WERI-Rb-1 (cell line): ENCODE results near the gene FURIN.
"Not testable (repeated sequence)": the region's sequence is repeated elsewhere in the genome, so short reads cannot be mapped to it uniquely, and the experiment has no call there.

ENCODE experiments used
- DNase-seq: peaks from one replicate; pipeline ENCODE4 v3.0.0-alpha.2; 2020
- H3K27ac ChIP-seq: fragments of 250-450 bp; sonication (Bioruptor Pico); 2 replicates; pipeline ENCODE4 v1.5.1; 2020; ENCODE audit warnings: mild to moderate bottlenecking, moderate library complexity
- H3K27me3 ChIP-seq: fragments of 250-450 bp; sonication (Bioruptor Pico); 2 replicates; pipeline ENCODE4 v1.5.1; 2021; ENCODE audit warnings: mild to moderate bottlenecking, low read depth, moderate library complexity; ENCODE audit not compliant: insufficient read depth, severe bottlenecking
- H3K36me3 ChIP-seq: fragments of 250-450 bp; sonication (Bioruptor Pico); 2 replicates; pipeline ENCODE4 v1.5.1; 2020; ENCODE audit warnings: mild to moderate bottlenecking, moderate library complexity
- H3K4me3 ChIP-seq: 2 replicates; pipeline ENCODE4 v1.5.1; 2011; ENCODE audit warnings: low read depth, mild to moderate bottlenecking, control low read depth, low read length
- H3K9me3 ChIP-seq: fragments of 250-450 bp; sonication (Bioruptor Pico); 2 replicates; pipeline ENCODE4 v1.5.1; 2021; ENCODE audit warnings: mild to moderate bottlenecking, moderate library complexity; ENCODE audit not compliant: severe bottlenecking
- CTCF ChIP-seq: IDR thresholded peaks from 2 replicates; pipeline ENCODE4 v1.5.1; 2011; ENCODE audit warnings: low read depth, mild to moderate bottlenecking, control low read depth, inconsistent platforms, low read length

The FURIN gene

GRCh38 chr15:90839187-90840071 is 29.0 kb upstream of the FURIN start:
- Histone ChIP-seq H3K9me3 (no peaks in the 10 kb centered on the region), H3K36me3 (no peaks in the 10 kb centered on the region), H3K27ac (no peak overlapping the region), H3K27me3 (no peaks in the 10 kb centered on the region), H3K4me3 (no peak overlapping the region)
- no peak for DNase-seq
- TF ChIP-seq CTCF, result no peak

DNA sequence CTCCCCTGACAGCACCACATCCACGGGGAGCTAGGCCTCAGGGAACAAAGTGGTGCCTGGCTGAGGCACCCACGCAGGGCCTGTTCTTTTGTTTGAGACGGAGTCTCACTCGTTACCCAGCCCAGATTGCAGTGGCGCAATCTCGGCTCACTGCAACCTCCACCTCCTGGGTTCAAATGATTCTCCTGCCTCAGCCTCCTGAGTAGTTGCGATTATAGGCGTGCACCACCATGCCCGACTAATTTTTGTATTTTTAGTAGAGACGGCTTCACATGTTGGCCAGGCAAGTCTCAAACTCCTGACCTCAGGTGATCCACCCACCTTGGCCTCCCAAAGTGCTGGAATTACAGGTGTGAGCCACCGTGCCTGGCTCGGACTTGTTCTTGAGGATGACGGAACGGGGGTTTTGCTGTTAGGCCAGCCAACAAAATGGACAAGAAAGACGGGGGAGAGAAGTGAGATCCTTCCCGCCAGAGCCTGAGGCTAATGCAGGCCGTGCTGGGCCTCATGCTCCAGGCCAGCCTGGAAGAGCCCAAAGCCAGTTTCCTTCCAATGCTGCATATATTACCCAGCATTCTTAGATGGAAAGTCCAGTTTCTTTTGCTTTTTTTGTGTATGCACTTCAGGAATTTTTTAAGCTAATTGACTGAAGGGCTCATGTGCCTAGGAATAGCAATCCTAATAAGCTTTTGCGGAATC is 28.1 kb upstream of the FURIN start:
- H3K4me3 ChIP-seq, result no peak overlapping the region
- DNase-seq, result no peak
- H3K36me3 ChIP-seq, result no peaks in the 10 kb centered on the region
- H3K9me3 ChIP-seq, result no peaks in the 10 kb centered on the region
- H3K27ac ChIP-seq, result no peak overlapping the region
- no peaks in the 10 kb centered on the region for H3K27me3 ChIP-seq
- no peak for TF ChIP-seq CTCF

- no peaks in the 10 kb centered on the region for H3K36me3 ChIP-seq
- no peak for DNase-seq
- TF ChIP-seq CTCF, result no peak
- no peak overlapping the region for H3K27ac ChIP-seq
- no peak overlapping the region for H3K4me3 ChIP-seq
- no peaks in the 10 kb centered on the region for H3K9me3 ChIP-seq
- H3K27me3 ChIP-seq, result no peaks in the 10 kb centered on the region
Measured at GRCh38 chr15:90840954-90841353, 27.4 kb upstream of the FURIN start.

- Histone ChIP-seq H3K36me3 (no peaks in the 10 kb centered on the region), H3K27me3 (no peaks in the 10 kb centered on the region), H3K27ac (no peak overlapping the region), H3K9me3 (no peaks in the 10 kb centered on the region), H3K4me3 (no peak overlapping the region)
- DNase-seq, result no peak
- no peak for TF ChIP-seq CTCF
Measured at GRCh38 chr15:90844696-90845095, 23.7 kb upstream of the FURIN start.

DNA sequence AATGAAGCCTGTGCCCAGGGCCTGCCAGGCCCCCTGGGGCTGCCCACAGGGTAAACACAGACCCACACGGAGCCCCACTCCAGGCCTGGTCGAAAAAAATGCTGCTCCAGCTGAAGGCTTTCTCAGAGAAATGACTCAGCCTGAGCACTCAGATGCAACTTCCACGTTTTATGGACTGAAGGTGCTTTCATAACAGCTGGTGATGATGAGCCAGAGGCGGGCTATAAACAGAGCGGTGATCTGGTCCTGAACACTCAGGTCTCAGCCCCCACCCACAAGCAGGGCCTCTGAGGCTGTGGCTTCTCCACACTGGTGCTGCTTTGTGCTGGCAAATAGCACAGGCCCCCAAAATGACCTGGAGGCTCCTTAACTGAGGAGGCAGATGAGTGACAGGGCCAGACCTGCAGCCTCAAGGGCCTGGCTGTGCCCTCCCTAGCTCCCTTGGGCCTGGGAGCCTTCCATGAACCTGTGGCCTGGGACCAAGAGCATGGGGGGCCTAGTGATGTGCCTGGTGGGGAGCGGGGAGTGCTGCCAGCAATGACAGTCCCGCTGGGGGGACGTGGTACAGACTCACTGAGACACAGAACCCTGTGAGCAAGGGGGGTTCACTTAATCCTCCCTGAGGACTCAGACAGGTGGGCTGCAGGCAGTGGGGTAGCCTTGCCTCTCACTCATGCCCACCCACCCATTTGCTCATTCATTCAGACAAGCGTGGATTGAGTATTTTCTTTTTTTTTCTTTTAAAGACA is 23.0 kb upstream of the FURIN start:
- H3K4me3 ChIP-seq, result no peak overlapping the region
- no peaks in the 10 kb centered on the region for H3K9me3 ChIP-seq
- DNase-seq, result no peak
- no peak overlapping the region for H3K27ac ChIP-seq
- no peaks in the 10 kb centered on the region for H3K36me3 ChIP-seq
- H3K27me3 ChIP-seq, result no peaks in the 10 kb centered on the region
- TF ChIP-seq CTCF, result no peak

DNA sequence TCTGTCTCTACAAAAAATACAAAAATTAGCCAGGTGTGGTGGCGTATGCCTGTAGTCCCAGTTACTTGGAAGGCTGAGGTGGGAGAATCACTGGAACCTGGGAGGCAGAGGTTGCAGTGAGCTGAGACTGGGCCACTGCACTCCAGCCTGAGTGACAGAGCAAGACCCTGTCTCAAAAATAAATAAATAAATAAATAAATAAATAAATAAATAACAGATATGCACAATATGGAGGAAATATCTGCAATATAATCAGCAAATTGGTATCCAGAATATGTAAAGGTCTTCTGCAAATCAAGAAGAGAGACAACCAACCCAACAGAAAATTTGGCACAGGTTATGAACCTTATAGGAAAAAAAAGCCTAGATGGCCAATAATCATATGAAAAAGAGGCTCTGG is 19.0 kb upstream of the FURIN start:
- not testable (repeated sequence) for H3K9me3 ChIP-seq, DNase-seq, H3K27ac ChIP-seq, H3K36me3 ChIP-seq, H3K4me3 ChIP-seq, H3K27me3 ChIP-seq
